HEK293 (cell line): Measurements from ENCODE around the gene GABRD.

Experiments used
- CTCF ChIA-PET: fragments of 350-600 bp; formaldehyde crosslinking; extraction: SDS; loops from one replicate; lab custom pipeline; 2021; ENCODE audit warnings: antibody characterized with exemption; lab: Yijun Ruan, JAX
- POLR2A ChIA-PET: fragments of 300-600 bp; formaldehyde crosslinking; extraction: SDS; loops from one replicate; lab custom pipeline; 2020; ENCODE audit warnings: antibody characterized with exemption, inconsistent platforms; lab: Yijun Ruan, JAX
- H3K27ac ChIP-seq: fragments of 200-500 bp; sonication (Bioruptor generic); 2 replicates; pipeline ENCODE4 v1.5.1; 2014; ENCODE audit warnings: low read depth, low read length, control low read depth, inconsistent platforms; ENCODE audit errors: extremely low read depth
- H3K36me3 ChIP-seq, 2 experiments: fragments of 200-500 bp in 1 of 2; sonication (Bioruptor generic) in 1 of 2; 1 replicate in 1 of 2; 2 replicates in 1 of 2; pipeline ENCODE4 v1.5.1; 2014 to 2017; ENCODE audit warnings: inconsistent platforms in 2 of 2, low read length in 2 of 2; ENCODE audit not compliant: control insufficient read depth in 2 of 2, insufficient read depth in 1 of 2
- H3K4me1 ChIP-seq: fragments of 200-500 bp; sonication (Bioruptor generic); 2 replicates; pipeline ENCODE4 v1.5.1; 2014; ENCODE audit warnings: mild to moderate bottlenecking, low read length, inconsistent platforms; ENCODE audit not compliant: control insufficient read depth, insufficient read depth
- H3K4me3 ChIP-seq: 2 replicates; pipeline ENCODE4 v1.5.1; 2011; ENCODE audit warnings: low read depth, mild to moderate bottlenecking, control low read depth, low read length, moderate library complexity
- H3K9me3 ChIP-seq: fragments of 200-500 bp; sonication (Bioruptor generic); 2 replicates; pipeline ENCODE4 v1.5.1; 2014; ENCODE audit warnings: low read depth, low read length, inconsistent platforms; ENCODE audit not compliant: control insufficient read depth, insufficient read depth
- CTCF ChIP-seq: fragments of 450-650 bp; formaldehyde crosslinking; IDR thresholded peaks from 2 replicates; pipeline ENCODE4 v1.5.1; 2016; ENCODE audit warnings: missing biosample characterization, missing genetic modification characterization
- GLI2 ChIP-seq: fragments of 450-650 bp; formaldehyde crosslinking; IDR thresholded peaks from 2 replicates; pipeline ENCODE4; 2017; ENCODE audit warnings: missing biosample characterization, missing genetic modification characterization, low read depth, borderline replicate concordance
- PBX3 ChIP-seq: sonication (generic); formaldehyde crosslinking; IDR thresholded peaks from 2 replicates; pipeline ENCODE4 v1.8.1; 2022; ENCODE audit warnings: mild to moderate bottlenecking, moderate library complexity, missing genetic modification reagents
- ZBTB48 ChIP-seq: fragments of 450-650 bp; formaldehyde crosslinking; IDR thresholded peaks from 2 replicates; pipeline ENCODE4 v1.5.1; 2016; ENCODE audit warnings: missing biosample characterization, missing genetic modification characterization
- ZBTB8A ChIP-seq: fragments of 450-650 bp; formaldehyde crosslinking; IDR thresholded peaks from 2 replicates; pipeline ENCODE4 v1.5.1; 2016; ENCODE audit warnings: missing biosample characterization, missing genetic modification characterization
- ZEB2 ChIP-seq: fragments of 450-650 bp; formaldehyde crosslinking; IDR thresholded peaks from 2 replicates; pipeline ENCODE4 v1.5.1; 2016; ENCODE audit warnings: missing biosample characterization, missing genetic modification characterization
- ZFHX2 ChIP-seq: fragments of 450-650 bp; formaldehyde crosslinking; conservative IDR thresholded peaks from 2 replicates; pipeline ENCODE4 v1.5.1; 2016; ENCODE audit warnings: missing biosample characterization, missing genetic modification characterization
- ZNF335 ChIP-seq: fragments of 450-650 bp; formaldehyde crosslinking; conservative IDR thresholded peaks from 2 replicates; pipeline ENCODE4 v1.5.1; 2016; ENCODE audit warnings: missing biosample characterization, missing genetic modification characterization
- ZNF341 ChIP-seq: fragments of 450-650 bp; formaldehyde crosslinking; IDR thresholded peaks from 2 replicates; pipeline ENCODE4; 2016; ENCODE audit warnings: low read depth, missing biosample characterization, missing genetic modification characterization
- ZNF398 ChIP-seq: fragments of 450-650 bp; formaldehyde crosslinking; IDR thresholded peaks from 2 replicates; pipeline ENCODE4 v1.5.1; 2017; ENCODE audit warnings: missing biosample characterization, missing genetic modification characterization
- ZNF473 ChIP-seq: fragments of 450-650 bp; formaldehyde crosslinking; IDR thresholded peaks from 2 replicates; pipeline ENCODE4 v1.5.1; 2017; ENCODE audit warnings: missing biosample characterization, missing genetic modification characterization
- ZNF571 ChIP-seq: fragments of 450-650 bp; formaldehyde crosslinking; IDR thresholded peaks from 2 replicates; pipeline ENCODE4 v1.5.0; 2017; ENCODE audit warnings: missing biosample characterization, missing genetic modification characterization
- ZNF585B ChIP-seq: fragments of 450-650 bp; formaldehyde crosslinking; IDR thresholded peaks from 2 replicates; pipeline ENCODE4 v1.5.1; 2016; ENCODE audit warnings: missing biosample characterization, missing genetic modification characterization
- ZNF596 ChIP-seq: fragments of 450-650 bp; IDR thresholded peaks from 2 replicates; pipeline ENCODE4 v1.5.0; 2018; ENCODE audit warnings: missing biosample characterization, mild to moderate bottlenecking, missing genetic modification characterization, moderate library complexity
- ZNF704 ChIP-seq: fragments of 450-650 bp; formaldehyde crosslinking; IDR thresholded peaks from 2 replicates; pipeline ENCODE4 v1.5.1; 2016; ENCODE audit warnings: missing biosample characterization, missing genetic modification characterization
- ZSCAN18 ChIP-seq: fragments of 450-650 bp; formaldehyde crosslinking; IDR thresholded peaks from 2 replicates; pipeline ENCODE4 v1.5.1; 2016; ENCODE audit warnings: missing biosample characterization, missing genetic modification characterization
- ZXDB ChIP-seq: fragments of 450-650 bp; formaldehyde crosslinking; IDR thresholded peaks from 2 replicates; pipeline ENCODE4 v1.5.1; 2016; ENCODE audit warnings: missing biosample characterization, missing genetic modification characterization

Gene GABRD

GRCh38 chr1:2044510-2045319 lies 25.6 kb downstream of the GABRD start (continued):
- TF ChIP-seq ZXDB (no peak), ZBTB8A (tag by site-specific recombination) (peak; percentile 73), ZNF571 (tag by site-specific recombination) (no peak), ZNF335 (peak; percentile 55), ZSCAN18 (tag by site-specific recombination) (no peak), ZNF596 (tag by site-specific recombination) (no peak), PBX3 (CRISPR knock-in tag) (peak; percentile 48; the same call in 1 of the 2 replicates), ZEB2 (tag by site-specific recombination) (0 out of 2 replicates have a peak, but pooled peaks have one; percentile 20), ZFHX2 (tag by site-specific recombination) (0 out of 2 replicates have a peak, but pooled peaks have one; percentile 6), CTCF (tag by site-specific recombination) (peak; percentile 72; the same call in 1 of the 2 replicates), ZNF704 (tag by site-specific recombination) (no peak), ZNF341 (tag by site-specific recombination) (peak; percentile 84), GLI2 (no peak)

GRCh38 chr1:2045468-2046173 lies 26.5 kb downstream of the GABRD start:
- H3K4me3 ChIP-seq: no peak overlapping the region
- TF ChIP-seq ZNF585B (no peak), ZNF398 (tag by site-specific recombination) (no peak), ZBTB48 (0 out of 2 replicates have a peak, but pooled peaks have one; percentile 16), ZNF473 (no peak)
- no peaks in the 10 kb centered on the region for H3K9me3 ChIP-seq
- CTCF ChIA-PET: interaction anchor here (0.6 to 5.4 kb wide), 32 partner anchors 8 to 269 kb away, joined by 3 to 118 read pairs (median 4); partner anchors contain the start of gene CFAP74
- no peaks in the 10 kb centered on the region for H3K36me3 ChIP-seq
- H3K4me1 ChIP-seq: no peaks in the 10 kb centered on the region
- no peak overlapping the region for H3K27ac ChIP-seq
- POLR2A ChIA-PET: no interaction called here
